Gastrocnemius medialis (tissue), 4 donors: ENCODE measurements around the gene CFDP1.

Experiments
- POLR2A ChIP-seq, 2 donors: fragments of 450-650 bp; IDR thresholded peaks; one replicate each; pipeline ENCODE4 v1.6.1; 2017; ENCODE audit warnings: antibody characterized with exemption in 2 of 2, mild to moderate bottlenecking in 2 of 2, moderate library complexity in 2 of 2
- TF ChIP-seq, protein P1 (sequence below), 5 experiments: fragments of 450-650 bp in 3 of 5; fragments of 200-600 bp in 2 of 5; sonication (generic) in 2 of 5; IDR thresholded peaks in 4 of 5; conservative IDR thresholded peaks in 1 of 5; 1 replicate in 4 of 5; 2 replicates in 1 of 5; pipeline ENCODE4 v1.5.1; 2016 to 2019; ENCODE audit warnings: antibody characterized with exemption in 5 of 5, mild to moderate bottlenecking in 3 of 5, moderate library complexity in 3 of 5

DNA sequence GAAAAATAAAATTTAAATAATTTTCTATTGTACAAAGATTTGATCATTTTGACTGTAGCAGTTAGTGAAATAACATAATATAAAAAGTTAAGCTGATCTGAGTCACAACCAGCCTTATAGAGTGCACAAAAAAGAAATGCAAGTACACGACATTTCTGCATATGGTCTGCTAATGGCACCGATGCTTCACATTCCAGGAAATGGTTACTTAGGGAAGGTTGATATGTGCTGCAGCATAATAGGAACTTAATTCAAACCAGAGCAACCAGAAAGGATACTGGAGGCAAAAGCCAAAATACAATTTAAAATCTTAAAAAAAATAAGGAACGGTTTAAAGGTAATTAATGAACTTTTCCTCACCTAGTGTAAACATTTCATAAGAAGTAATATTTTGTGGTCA lies 10.0 kb upstream of the CFDP1 start:
- TF ChIP-seq POLR2A (IDR thresholded peaks at IDR 0.05) = no peak
- TF ChIP-seq, protein P1, sequence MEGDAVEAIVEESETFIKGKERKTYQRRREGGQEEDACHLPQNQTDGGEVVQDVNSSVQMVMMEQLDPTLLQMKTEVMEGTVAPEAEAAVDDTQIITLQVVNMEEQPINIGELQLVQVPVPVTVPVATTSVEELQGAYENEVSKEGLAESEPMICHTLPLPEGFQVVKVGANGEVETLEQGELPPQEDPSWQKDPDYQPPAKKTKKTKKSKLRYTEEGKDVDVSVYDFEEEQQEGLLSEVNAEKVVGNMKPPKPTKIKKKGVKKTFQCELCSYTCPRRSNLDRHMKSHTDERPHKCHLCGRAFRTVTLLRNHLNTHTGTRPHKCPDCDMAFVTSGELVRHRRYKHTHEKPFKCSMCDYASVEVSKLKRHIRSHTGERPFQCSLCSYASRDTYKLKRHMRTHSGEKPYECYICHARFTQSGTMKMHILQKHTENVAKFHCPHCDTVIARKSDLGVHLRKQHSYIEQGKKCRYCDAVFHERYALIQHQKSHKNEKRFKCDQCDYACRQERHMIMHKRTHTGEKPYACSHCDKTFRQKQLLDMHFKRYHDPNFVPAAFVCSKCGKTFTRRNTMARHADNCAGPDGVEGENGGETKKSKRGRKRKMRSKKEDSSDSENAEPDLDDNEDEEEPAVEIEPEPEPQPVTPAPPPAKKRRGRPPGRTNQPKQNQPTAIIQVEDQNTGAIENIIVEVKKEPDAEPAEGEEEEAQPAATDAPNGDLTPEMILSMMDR (IDR thresholded peaks at IDR 0.05 in 4 of 5, conservative IDR thresholded peaks at IDR 0.05 in 1 of 5) = no peak
